IPS-20b (cell line): ENCODE data around the gene SMAD2.

ENCODE experiments used
- H3K27ac ChIP-seq: one replicate; pipeline ENCODE4 v1.5.1; 2013; ENCODE audit warnings: low read length
- H3K27me3 ChIP-seq: 2 replicates; pipeline ENCODE4 v1.6.1; 2013; ENCODE audit warnings: mild to moderate bottlenecking, low read length, inconsistent platforms; ENCODE audit not compliant: insufficient read depth
- H3K36me3 ChIP-seq: 2 replicates; pipeline ENCODE4 v1.6.1; 2013; ENCODE audit warnings: low read depth, mild to moderate bottlenecking, inconsistent platforms, low read length, moderate library complexity; ENCODE audit not compliant: insufficient read depth
- H3K4me1 ChIP-seq: 2 replicates; pipeline ENCODE4 v1.6.1; 2013; ENCODE audit warnings: mild to moderate bottlenecking, control low read depth, inconsistent platforms, low read length, moderate library complexity; ENCODE audit not compliant: insufficient read depth
- H3K4me3 ChIP-seq: 2 replicates; pipeline ENCODE4 v1.5.1; 2013; ENCODE audit warnings: mild to moderate bottlenecking, low read length, inconsistent platforms
- H3K9ac ChIP-seq: 2 replicates; pipeline ENCODE4 v1.6.1; 2013; ENCODE audit warnings: low read depth, mild to moderate bottlenecking, inconsistent platforms, low read length, moderate library complexity
- H3K9me3 ChIP-seq: 2 replicates; pipeline ENCODE4 v1.6.1; 2013; ENCODE audit warnings: mild to moderate bottlenecking, low read depth, low read length, inconsistent platforms; ENCODE audit not compliant: insufficient read depth

Gene SMAD2

DNA sequence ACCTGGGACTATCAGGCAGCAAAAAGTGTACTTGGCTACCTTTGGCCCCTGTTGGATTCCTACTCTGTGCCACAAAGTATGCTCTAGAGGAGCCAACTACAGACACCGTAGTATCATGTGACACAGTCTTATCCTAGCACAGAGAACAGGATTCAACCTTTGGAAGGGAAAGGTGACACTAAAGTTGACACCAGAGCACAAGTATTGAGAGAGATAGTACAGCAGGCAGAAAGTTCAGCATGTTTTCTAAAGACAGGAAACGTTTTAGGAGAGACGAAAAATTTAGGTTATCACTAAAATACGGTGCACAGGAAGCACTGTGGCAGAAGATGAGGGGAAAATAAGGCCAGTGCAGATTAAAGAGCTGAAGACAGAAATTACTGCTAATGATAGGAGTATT, 18.6 kb downstream of the SMAD2 start:
- Histone ChIP-seq H3K36me3 (peaks cover 22% of the 10 kb centered on the region; the same call in 1 of the 2 replicates), H3K27ac (no peak overlapping the region), H3K4me3 (no peak overlapping the region), H3K4me1 (peaks cover 25% of the 10 kb centered on the region), H3K9ac (no peak overlapping the region), H3K9me3 (no peaks in the 10 kb centered on the region), H3K27me3 (no peaks in the 10 kb centered on the region)

- Histone ChIP-seq H3K36me3 (peaks cover 30% of the 10 kb centered on the region), H3K9ac (no peak overlapping the region), H3K27me3 (no peaks in the 10 kb centered on the region), H3K4me1 (peaks cover 14% of the 10 kb centered on the region), H3K9me3 (peaks cover 5% of the 10 kb centered on the region; the same call in 1 of the 2 replicates), H3K4me3 (no peak overlapping the region), H3K27ac (no peak overlapping the region)
These were observed 21.0 kb downstream of the SMAD2 start for GRCh38 chr18:47909484-47909883.

DNA sequence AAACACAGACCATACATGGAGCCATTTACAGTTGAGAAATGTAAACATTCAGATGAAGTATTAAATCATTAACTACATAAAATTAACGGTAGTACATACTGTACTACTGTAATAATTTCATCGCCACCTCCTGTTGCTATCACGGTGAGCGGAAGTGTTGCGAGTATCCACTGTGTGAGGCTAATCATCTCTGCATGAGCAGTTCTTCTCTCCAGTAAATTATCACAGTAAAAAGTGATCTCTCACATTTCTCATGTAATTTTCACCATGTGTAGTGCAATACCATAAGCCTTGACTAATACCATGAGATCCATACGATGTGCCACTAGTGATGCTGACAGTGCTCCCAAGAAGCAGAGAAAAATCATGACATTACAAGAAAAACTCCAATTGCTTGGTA, 21.9 kb downstream of the SMAD2 start:
- Histone ChIP-seq H3K27ac (no peak overlapping the region), H3K36me3 (peaks cover 30% of the 10 kb centered on the region), H3K27me3 (no peaks in the 10 kb centered on the region), H3K9me3 (peaks cover 5% of the 10 kb centered on the region; the same call in 1 of the 2 replicates), H3K4me1 (peaks cover 20% of the 10 kb centered on the region), H3K9ac (no peak overlapping the region), H3K4me3 (no peak overlapping the region)

GRCh38 chr18:47906408-47906807, 24.1 kb downstream of the SMAD2 start:
- H3K27me3 ChIP-seq = no peaks in the 10 kb centered on the region
- peaks cover 29% of the 10 kb centered on the region for H3K4me1 ChIP-seq
- peaks cover 22% of the 10 kb centered on the region for H3K36me3 ChIP-seq

GRCh38 chr18:47903809-47904208, 26.6 kb downstream of the SMAD2 start:
- H3K27me3 ChIP-seq = no peaks in the 10 kb centered on the region
- H3K36me3 ChIP-seq = peaks cover 12% of the 10 kb centered on the region
- peak overlapping the region; percentile 23 for H3K27ac ChIP-seq
- peaks cover 5% of the 10 kb centered on the region; the same call in 1 of the 2 replicates for H3K9me3 ChIP-seq
- peaks cover 51% of the 10 kb centered on the region for H3K4me1 ChIP-seq
- no peak overlapping the region for H3K9ac ChIP-seq
- no peak overlapping the region for H3K4me3 ChIP-seq

More at GRCh38 chr18:47906408-47906807, 24.1 kb downstream of the SMAD2 start:
- H3K9me3 ChIP-seq = peaks cover 5% of the 10 kb centered on the region; the same call in 1 of the 2 replicates
- no peak overlapping the region for H3K27ac ChIP-seq
- H3K9ac ChIP-seq = no peak overlapping the region
- no peak overlapping the region for H3K4me3 ChIP-seq

GRCh38 chr18:47901624-47902362, 28.7 kb downstream of the SMAD2 start:
- peaks cover 60% of the 10 kb centered on the region for H3K4me1 ChIP-seq
- H3K27ac ChIP-seq = no peak overlapping the region

GRCh38 chr18:47899107-47899840, 31.2 kb downstream of the SMAD2 start:
- H3K9me3 ChIP-seq = no peaks in the 10 kb centered on the region
- H3K27ac ChIP-seq = peak overlapping the region; percentile 13
- peaks cover 52% of the 10 kb centered on the region for H3K4me1 ChIP-seq
- peak overlapping the region; percentile 39; the same call in 1 of the 2 replicates for H3K9ac ChIP-seq
- peaks cover 20% of the 10 kb centered on the region for H3K36me3 ChIP-seq
- H3K27me3 ChIP-seq = no peaks in the 10 kb centered on the region
- H3K4me3 ChIP-seq = peak overlapping the region; percentile 47

More at GRCh38 chr18:47901624-47902362, 28.7 kb downstream of the SMAD2 start:
- no peak overlapping the region; the same call in 1 of the 2 replicates for H3K4me3 ChIP-seq
- peaks cover 5% of the 10 kb centered on the region; the same call in 1 of the 2 replicates for H3K9me3 ChIP-seq
- no peaks in the 10 kb centered on the region for H3K27me3 ChIP-seq
- H3K36me3 ChIP-seq = peaks cover 7% of the 10 kb centered on the region
- H3K9ac ChIP-seq = no peak overlapping the region

DNA sequence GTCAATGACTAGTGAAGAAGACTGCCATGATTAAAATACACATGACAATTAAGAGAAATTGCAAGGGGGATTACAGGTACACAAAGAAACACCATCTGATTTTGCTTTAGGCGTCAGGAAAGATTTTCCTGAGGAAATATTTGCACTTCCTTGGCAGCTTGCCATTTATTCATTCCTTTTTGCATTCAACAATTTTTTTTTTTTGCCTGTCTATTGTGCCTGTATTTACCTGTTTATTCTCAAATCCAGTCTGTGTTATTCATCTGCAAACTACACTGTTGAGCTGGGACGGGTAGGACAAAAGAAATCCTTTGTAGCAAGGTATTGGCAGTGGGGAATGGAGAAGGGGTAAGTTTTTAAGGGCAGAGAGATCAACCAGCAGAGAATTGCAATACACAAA, 31.8 kb downstream of the SMAD2 start:
- H3K27ac ChIP-seq = peak overlapping the region; percentile 13
- peak overlapping the region; percentile 47; the same call in 1 of the 2 replicates for H3K4me3 ChIP-seq

GRCh38 chr18:47898055-47898454, 32.4 kb downstream of the SMAD2 start:
- Histone ChIP-seq H3K4me3 (no peak overlapping the region), H3K4me1 (peaks cover 40% of the 10 kb centered on the region), H3K27me3 (no peaks in the 10 kb centered on the region), H3K36me3 (peaks cover 23% of the 10 kb centered on the region), H3K27ac (no peak overlapping the region), H3K9ac (no peak overlapping the region), H3K9me3 (no peaks in the 10 kb centered on the region)

More for the DNA sequence above, 31.8 kb downstream of the SMAD2 start:
- H3K36me3 ChIP-seq = peaks cover 23% of the 10 kb centered on the region
- H3K9ac ChIP-seq = no peak overlapping the region; the same call in 1 of the 2 replicates
- H3K27me3 ChIP-seq = no peaks in the 10 kb centered on the region
- peaks cover 46% of the 10 kb centered on the region for H3K4me1 ChIP-seq
- no peaks in the 10 kb centered on the region for H3K9me3 ChIP-seq

GRCh38 chr18:47895565-47896250, 34.8 kb downstream of the SMAD2 start:
- Histone ChIP-seq H3K27me3 (no peaks in the 10 kb centered on the region), H3K4me3 (no peak overlapping the region), H3K27ac (no peak overlapping the region), H3K9me3 (no peaks in the 10 kb centered on the region), H3K36me3 (peaks cover 37% of the 10 kb centered on the region), H3K4me1 (peaks cover 27% of the 10 kb centered on the region), H3K9ac (no peak overlapping the region)

DNA sequence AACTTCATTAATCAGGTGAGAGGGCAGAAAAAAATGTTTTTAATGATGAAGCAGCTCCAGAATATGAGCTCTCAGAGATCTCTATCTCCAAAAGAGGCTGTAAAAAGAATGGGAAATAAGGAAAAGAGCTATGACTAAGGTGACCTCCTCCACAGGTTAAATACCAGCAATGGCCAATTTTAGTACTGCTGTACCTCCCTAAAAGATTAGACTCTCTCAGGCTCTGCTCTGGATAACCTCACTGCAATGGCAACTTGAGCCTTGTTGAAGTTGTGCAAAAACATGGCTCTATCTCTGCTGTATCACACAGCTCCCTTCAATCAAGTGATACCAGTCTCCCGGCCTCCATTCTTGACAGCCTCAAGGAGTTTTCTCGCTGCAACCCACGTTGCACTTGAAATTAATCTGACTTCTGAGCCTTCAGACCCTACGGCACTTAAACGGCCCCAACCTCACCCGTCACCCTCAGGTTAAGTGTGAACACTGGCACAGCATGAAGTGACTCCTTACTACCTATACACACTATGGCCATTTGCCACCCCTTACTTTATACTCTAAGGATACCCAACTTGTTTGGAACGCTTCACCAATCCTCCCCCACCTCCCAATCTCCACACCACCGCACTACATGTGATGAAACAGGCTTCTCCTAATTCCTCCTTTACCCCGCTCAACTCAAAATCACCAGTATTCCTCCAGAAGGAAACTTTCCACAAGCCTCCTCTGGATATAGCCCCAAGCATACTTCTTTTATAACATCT, 36.3 kb downstream of the SMAD2 start:
- Histone ChIP-seq H3K9me3 (no peaks in the 10 kb centered on the region), H3K4me3 (no peak overlapping the region), H3K27me3 (no peaks in the 10 kb centered on the region), H3K36me3 (peaks cover 49% of the 10 kb centered on the region), H3K4me1 (peaks cover 12% of the 10 kb centered on the region; the same call in 1 of the 2 replicates), H3K9ac (no peak overlapping the region), H3K27ac (peak overlapping the region; percentile 23)
